HepG2 (cell line): Measurements from ENCODE around the gene SF3B2. TPM values are rescaled to one million over a fixed set of nuclear protein-coding genes. Genes with fewer than 3 reads are reported as not detected.
A peak's percentile ranks its signal among the peaks of the same experiment; 100 is the strongest.

Experiments
- ATAC-seq: fragments of 200-7000 bp; cut with Tn5 transposase; 3 replicates; pipeline ENCODE4 v1.9.1; 2020; ENCODE audit warnings: mild to moderate bottlenecking, moderate library complexity
- BruUV-seq: library from RNA; stranded (reverse); fragments of 400-500 nt; replicated peaks from 2 replicates; lab custom pipeline; 2021; lab: Mats Ljungman, UMichigan
- CTCF ChIA-PET: fragments of 300-600 bp; formaldehyde crosslinking; extraction: SDS; loops from one replicate; lab custom pipeline; 2021; ENCODE audit warnings: low total read pairs, inconsistent platforms, low intra/inter-chr PET ratio; lab: Yijun Ruan, JAX
- POLR2A ChIA-PET: fragments of 350-600 bp; sonication (Branson Sonifier 250); formaldehyde crosslinking; loops from one replicate; lab custom pipeline; 2020; ENCODE audit warnings: antibody characterized with exemption, inconsistent platforms; lab: Yijun Ruan, JAX
- DNase-seq: peaks from one replicate; pipeline ENCODE4 v3.0.0-alpha.2; 2015; ENCODE audit warnings: low spot score
- FAIRE-seq: peaks from 3 replicates; lab custom pipeline; 2011; peaks lifted over from hg19 to GRCh38; lab: Jason Lieb, UNC
- H2AFZ ChIP-seq: one replicate; pipeline ENCODE4 v1.6.1; 2011; ENCODE audit warnings: low read length, inconsistent platforms
- H3K27ac ChIP-seq: fragments of 300-600 bp; 3 replicates; pipeline ENCODE4 v1.8.0; 2011; ENCODE audit warnings: mixed run types, mild to moderate bottlenecking, mixed read lengths, low read length, inconsistent platforms; ENCODE audit not compliant: insufficient read depth; ENCODE audit errors: extremely low read length
- H3K27me3 ChIP-seq, 2 experiments: fragments of 200-600 bp in 1 of 2; 2 replicates in 1 of 2; 3 replicates in 1 of 2; pipeline versions ENCODE4 v1.6.0 to v1.8.0; 2011; ENCODE audit warnings: low read length in 2 of 2, mild to moderate bottlenecking in 2 of 2, moderate library complexity in 2 of 2, inconsistent platforms in 1 of 2; ENCODE audit not compliant: insufficient read depth in 2 of 2, control insufficient read depth in 1 of 2
- H3K36me3 ChIP-seq, 2 experiments: fragments of 200-600 bp in 1 of 2; replicated peaks in 1 of 2; 2 replicates in 1 of 2; 3 replicates in 1 of 2; pipeline versions ENCODE4 v1.5.1 to v1.8.0; 2011; ENCODE audit warnings: low read length in 2 of 2, inconsistent platforms in 1 of 2; ENCODE audit not compliant: insufficient read depth in 2 of 2, control insufficient read depth in 1 of 2
- H3K4me1 ChIP-seq: 2 replicates; pipeline ENCODE4 v1.5.1; 2012; ENCODE audit warnings: low read length, inconsistent platforms; ENCODE audit not compliant: insufficient read depth
- H3K4me2 ChIP-seq: 2 replicates; pipeline ENCODE4 v1.6.0; 2011; ENCODE audit warnings: low read depth, low read length, inconsistent platforms
- H3K4me3 ChIP-seq, 3 experiments: fragments of 200-600 bp in 1 of 3; sonication (generic), shearing (Covaris generic) in 1 of 3; replicated peaks in 1 of 3; 2 replicates each; pipeline ENCODE4 v1.5.1; 2011 to 2016; ENCODE audit warnings: low read length in 3 of 3, inconsistent platforms in 2 of 3, low read depth in 2 of 3, mild to moderate bottlenecking in 2 of 3, control low read depth in 1 of 3, mixed read lengths in 1 of 3; ENCODE audit not compliant: insufficient read depth in 1 of 3
- H3K79me2 ChIP-seq: one replicate; pipeline ENCODE4 v1.6.1; 2011; ENCODE audit warnings: low read length, inconsistent platforms; ENCODE audit not compliant: insufficient read depth
- H3K9ac ChIP-seq: 2 replicates; pipeline ENCODE4 v1.6.0; 2011; ENCODE audit warnings: mild to moderate bottlenecking, low read depth, low read length, inconsistent platforms; ENCODE audit not compliant: insufficient read depth
- H3K9me3 ChIP-seq: 2 replicates; pipeline ENCODE4 v1.5.1; 2012; ENCODE audit warnings: mild to moderate bottlenecking, low read length
- H4K20me1 ChIP-seq: 2 replicates; pipeline ENCODE4 v1.6.0; 2011; ENCODE audit warnings: inconsistent platforms, mild to moderate bottlenecking, low read length, moderate library complexity; ENCODE audit not compliant: insufficient read depth
- AKAP8 ChIP-seq: sonication (generic); formaldehyde crosslinking; IDR thresholded peaks from 2 replicates; pipeline ENCODE4 v1.5.1; 2020; ENCODE audit warnings: mild to moderate bottlenecking, missing genetic modification reagents
- ZNF230 ChIP-seq: sonication (generic); formaldehyde crosslinking; IDR thresholded peaks from 2 replicates; pipeline ENCODE4 v1.4.0; 2020; ENCODE audit warnings: mild to moderate bottlenecking, missing genetic modification reagents
- WGBS: methylation state at CpG from one replicate; pipeline ENCODE4 v1.1.6; 2017; ENCODE audit warnings: low lambda C conversion rate; 5-methylcytosine and 5-hydroxymethylcytosine counted together
- in situ Hi-C: cut with HindIII; loops from 2 replicates; pipeline ENCODE4 v1.10.0; 2017; ENCODE audit warnings: low pct_unique_long_range_greater_than_20kb; ENCODE audit not compliant: extremely low pct_ligation_motif_present
- intact Hi-C: fragments of 100-400 bp; cut with micrococcal nuclease; formaldehyde crosslinking; loops from one replicate; pipeline ENCODE4 v1.10.0; 2022; ENCODE audit not compliant: unreplicated experiment
- polyA plus RNA-seq, 8 experiments: library from polyadenylated mRNA; depleted of rRNA in 3 of 8; stranded (reverse) in 7 of 8; unstranded in 1 of 8; fragments of >200 nt; fragmentation: Illumina TruSeq in 4 of 8; extraction: Trizol in 4 of 8; gene quantifications; 2 replicates each; pipeline versions ENCODE4 v1.2.1 to v1.2.3, GENCODE V29; 2011 to 2016; ENCODE audit warnings: low read depth in 4 of 8, missing spikeins in 1 of 8, mixed read lengths in 1 of 8; ENCODE audit not compliant: insufficient read depth in 1 of 8
- total RNA-seq, 5 experiments: library from RNA; depleted of rRNA; stranded (reverse); fragments of >200 nt; fragmentation: Illumina TruSeq; extraction: Trizol; gene quantifications; 2 replicates each; pipeline ENCODE4 v1.2.3, GENCODE V29; 2016; ENCODE audit warnings: low read depth in 1 of 5
- TF ChIP-seq, protein P1 (sequence below): sonication (generic); formaldehyde crosslinking; IDR thresholded peaks from 2 replicates; pipeline ENCODE4 v1.4.0; 2020; ENCODE audit warnings: missing genetic modification reagents
- TF ChIP-seq, protein P2 (sequence below): sonication (generic); formaldehyde crosslinking; IDR thresholded peaks from 2 replicates; pipeline ENCODE4 v1.4.0; 2020; ENCODE audit warnings: missing genetic modification reagents
- TF ChIP-seq, protein P3 (sequence below): sonication (generic); formaldehyde crosslinking; IDR thresholded peaks from 2 replicates; pipeline ENCODE4 v1.5.0; 2020; ENCODE audit warnings: mild to moderate bottlenecking, missing genetic modification reagents

SF3B2 gene
- total and polyA plus RNA-seq, 2 of the 13 experiments (the other 11 are each of a cell fraction or from before 2014, with no cell fraction given): 70.4 to 153 TPM

DNA sequence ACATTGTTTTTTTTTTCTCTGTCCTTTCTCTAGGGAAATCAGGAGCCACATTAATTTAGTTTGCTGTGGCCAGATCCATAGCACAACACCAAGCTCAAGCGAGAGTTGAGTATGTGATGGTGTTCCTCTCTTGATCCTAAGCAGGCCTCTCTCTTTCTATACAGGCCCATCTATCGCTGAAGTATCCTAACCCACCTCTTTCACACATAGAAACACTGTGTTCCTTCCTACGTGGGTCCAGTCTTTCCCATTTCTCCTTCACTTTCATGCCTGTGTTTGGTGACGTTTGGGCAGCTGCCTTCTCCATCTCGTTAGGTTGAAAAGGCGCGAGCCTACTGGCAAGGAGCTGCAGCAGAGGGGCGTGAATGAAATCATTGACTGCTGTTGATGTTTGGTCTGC, 20.4 kb downstream of the SF3B2 start:
- DNase-seq (no peak), FAIRE-seq (no peak), ATAC-seq (no peak)
- ChIA-PET CTCF (no interaction called here), POLR2A (no interaction called here)
- Histone ChIP-seq H3K9ac (no peak overlapping the region), H3K27me3 (no peaks in the 10 kb centered on the region), H3K79me2 (peaks cover 21% of the 10 kb centered on the region), H3K4me2 (peak overlapping the region; percentile 89; the same call in 1 of the 2 replicates), H3K9me3 (no peaks in the 10 kb centered on the region), H3K4me1 (peaks cover 44% of the 10 kb centered on the region), H2AFZ (no peak overlapping the region), H3K27ac (no peak overlapping the region), H3K36me3 (peaks cover 5 to 14% of the 10 kb centered on the region in 2 experiments), H3K4me3 (no peak overlapping the region; a peak in 1 of 6 replicates), H4K20me1 (no peaks in the 10 kb centered on the region)
- in situ Hi-C loops: no loop called here
- WGBS: 94% methylated on average over 8 of the region's 8 CpGs
- TF ChIP-seq, protein P1, sequence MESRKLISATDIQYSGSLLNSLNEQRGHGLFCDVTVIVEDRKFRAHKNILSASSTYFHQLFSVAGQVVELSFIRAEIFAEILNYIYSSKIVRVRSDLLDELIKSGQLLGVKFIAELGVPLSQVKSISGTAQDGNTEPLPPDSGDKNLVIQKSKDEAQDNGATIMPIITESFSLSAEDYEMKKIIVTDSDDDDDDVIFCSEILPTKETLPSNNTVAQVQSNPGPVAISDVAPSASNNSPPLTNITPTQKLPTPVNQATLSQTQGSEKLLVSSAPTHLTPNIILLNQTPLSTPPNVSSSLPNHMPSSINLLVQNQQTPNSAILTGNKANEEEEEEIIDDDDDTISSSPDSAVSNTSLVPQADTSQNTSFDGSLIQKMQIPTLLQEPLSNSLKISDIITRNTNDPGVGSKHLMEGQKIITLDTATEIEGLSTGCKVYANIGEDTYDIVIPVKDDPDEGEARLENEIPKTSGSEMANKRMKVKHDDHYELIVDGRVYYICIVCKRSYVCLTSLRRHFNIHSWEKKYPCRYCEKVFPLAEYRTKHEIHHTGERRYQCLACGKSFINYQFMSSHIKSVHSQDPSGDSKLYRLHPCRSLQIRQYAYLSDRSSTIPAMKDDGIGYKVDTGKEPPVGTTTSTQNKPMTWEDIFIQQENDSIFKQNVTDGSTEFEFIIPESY: peak; percentile 41; the same call in 1 of the 2 replicates
- TF ChIP-seq, protein P2, sequence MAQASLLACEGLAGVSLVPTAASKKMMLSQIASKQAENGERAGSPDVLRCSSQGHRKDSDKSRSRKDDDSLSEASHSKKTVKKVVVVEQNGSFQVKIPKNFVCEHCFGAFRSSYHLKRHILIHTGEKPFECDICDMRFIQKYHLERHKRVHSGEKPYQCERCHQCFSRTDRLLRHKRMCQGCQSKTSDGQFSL (CRISPR knock-in tag): no peak
- TF ChIP-seq AKAP8 (CRISPR knock-in tag): no peak
- no TSS peak for BruUV-seq
- intact Hi-C loops: loop anchor here (5.0 kb wide), 1 partner anchor 45 kb away; no protein-coding TSS in a partner anchor

DNA sequence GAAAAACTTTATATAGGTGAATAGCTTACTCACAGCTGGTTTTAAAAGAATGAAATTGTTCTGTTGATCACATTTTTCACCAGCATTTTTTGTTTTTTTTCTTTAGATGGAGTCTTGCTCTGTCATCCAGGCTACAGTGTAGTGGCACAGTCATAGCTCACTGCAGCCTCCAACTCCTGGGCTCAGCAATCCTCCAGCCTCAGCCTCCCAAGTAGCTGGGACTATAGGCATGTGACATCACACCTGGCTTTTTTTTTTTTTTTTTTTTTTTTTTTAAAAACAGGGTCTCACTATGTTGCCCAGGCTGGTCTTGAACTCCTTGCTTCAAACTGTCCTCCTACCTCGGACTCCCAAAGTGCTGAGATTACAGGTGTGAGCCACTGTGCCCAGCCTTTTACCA, 21.5 kb downstream of the SF3B2 start:
- POLR2A ChIA-PET: no interaction called here
- no peak overlapping the region for H2AFZ ChIP-seq
- H3K79me2 ChIP-seq: peaks cover 21% of the 10 kb centered on the region
- no peaks in the 10 kb centered on the region for H3K27me3 ChIP-seq
- H3K4me1 ChIP-seq: peaks cover 35% of the 10 kb centered on the region
- intact Hi-C loops: loop anchor here (5.0 kb wide), 1 partner anchor 44 kb away; no protein-coding TSS in a partner anchor
- FAIRE-seq (no peak), DNase-seq (no peak)
- H3K9ac ChIP-seq: no peak overlapping the region
- H4K20me1 ChIP-seq: no peaks in the 10 kb centered on the region
- peaks cover 0 to 4% of the 10 kb centered on the region in 2 experiments; a peak in 4 of 5 replicates for H3K36me3 ChIP-seq
- no peak overlapping the region for H3K4me2 ChIP-seq
- no peak for TF ChIP-seq ZNF230 (CRISPR knock-in tag)
- TF ChIP-seq, protein P3, sequence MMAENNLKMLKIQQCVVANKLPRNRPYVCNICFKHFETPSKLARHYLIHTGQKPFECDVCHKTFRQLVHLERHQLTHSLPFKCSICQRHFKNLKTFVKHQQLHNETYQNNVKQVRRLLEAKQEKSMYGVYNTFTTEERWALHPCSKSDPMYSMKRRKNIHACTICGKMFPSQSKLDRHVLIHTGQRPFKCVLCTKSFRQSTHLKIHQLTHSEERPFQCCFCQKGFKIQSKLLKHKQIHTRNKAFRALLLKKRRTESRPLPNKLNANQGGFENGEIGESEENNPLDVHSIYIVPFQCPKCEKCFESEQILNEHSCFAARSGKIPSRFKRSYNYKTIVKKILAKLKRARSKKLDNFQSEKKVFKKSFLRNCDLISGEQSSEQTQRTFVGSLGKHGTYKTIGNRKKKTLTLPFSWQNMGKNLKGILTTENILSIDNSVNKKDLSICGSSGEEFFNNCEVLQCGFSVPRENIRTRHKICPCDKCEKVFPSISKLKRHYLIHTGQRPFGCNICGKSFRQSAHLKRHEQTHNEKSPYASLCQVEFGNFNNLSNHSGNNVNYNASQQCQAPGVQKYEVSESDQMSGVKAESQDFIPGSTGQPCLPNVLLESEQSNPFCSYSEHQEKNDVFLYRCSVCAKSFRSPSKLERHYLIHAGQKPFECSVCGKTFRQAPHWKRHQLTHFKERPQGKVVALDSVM (CRISPR knock-in tag): peak; percentile 59; the same call in 1 of the 2 replicates
- TF ChIP-seq, all 625 proteins: peak for 1
- in situ Hi-C loops: no loop called here
- BruUV-seq: no TSS peak
- no peak overlapping the region for H3K27ac ChIP-seq
- ATAC-seq: no peak
- CTCF ChIA-PET: no interaction called here
- 100% methylated on average over 1 of the region's 1 CpG for WGBS
- H3K4me3 ChIP-seq: no peak overlapping the region
- no peaks in the 10 kb centered on the region for H3K9me3 ChIP-seq
